ENCODE data around the gene FNIP1.

- TF ChIP-seq POLR2A (IDR thresholded peaks at IDR 0.05) (no peak), CTCF (IDR thresholded peaks at IDR 0.05) (no peak)
Observed at GRCh38 chr5:131627207-131627865, 169.5 kb downstream of the FNIP1 start.
